ENCODE data around the gene BNIP2. TPM values are rescaled to one million over a fixed set of nuclear protein-coding genes. Genes with fewer than 3 reads are reported as not detected.
A peak's percentile ranks its signal among the peaks of the same experiment; 100 is the strongest.
"Not testable (repeated sequence)": the region's sequence is repeated elsewhere in the genome, so short reads cannot be mapped to it uniquely, and the experiment has no call there.

Gene BNIP2, protein sequence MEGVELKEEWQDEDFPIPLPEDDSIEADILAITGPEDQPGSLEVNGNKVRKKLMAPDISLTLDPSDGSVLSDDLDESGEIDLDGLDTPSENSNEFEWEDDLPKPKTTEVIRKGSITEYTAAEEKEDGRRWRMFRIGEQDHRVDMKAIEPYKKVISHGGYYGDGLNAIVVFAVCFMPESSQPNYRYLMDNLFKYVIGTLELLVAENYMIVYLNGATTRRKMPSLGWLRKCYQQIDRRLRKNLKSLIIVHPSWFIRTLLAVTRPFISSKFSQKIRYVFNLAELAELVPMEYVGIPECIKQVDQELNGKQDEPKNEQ
- 10 to 100 TPM; 65.3 to 89.3 (median 78.8) TPM for polyA plus RNA-seq (ENCODE audit: insufficient read length in 4 of 4)

GRCh38 chr15:59688782-59689625 lies at the start of gene BNIP2:
Gene BNIP2 (minus strand): TSS chr15:59689320. CDS start chr15:59682457, 6,863 bp downstream.
- DNase-seq (ENCODE audit: low read depth in 4 of 4, low spot score in 3 of 4), result peak; percentile 94 to 97 (median 96)

GRCh38 chr15:59738676-59739075 lies 49.6 kb upstream of the BNIP2 start:
- no peak for DNase-seq (ENCODE audit: low read depth in 4 of 4, low spot score in 3 of 4)

- DNase-seq (ENCODE audit: low read depth in 4 of 4, low spot score in 3 of 4), result no peak
Observed at GRCh38 chr15:59736181-59736580, 47.1 kb upstream of the BNIP2 start.

- no peak for DNase-seq (ENCODE audit: low read depth in 4 of 4, low spot score in 3 of 4)
Observed at GRCh38 chr15:59725151-59725486, 36.0 kb upstream of the BNIP2 start.

GRCh38 chr15:59723687-59724346 lies 34.7 kb upstream of the BNIP2 start:
- no peak for DNase-seq (ENCODE audit: low read depth in 4 of 4, low spot score in 3 of 4)

DNA sequence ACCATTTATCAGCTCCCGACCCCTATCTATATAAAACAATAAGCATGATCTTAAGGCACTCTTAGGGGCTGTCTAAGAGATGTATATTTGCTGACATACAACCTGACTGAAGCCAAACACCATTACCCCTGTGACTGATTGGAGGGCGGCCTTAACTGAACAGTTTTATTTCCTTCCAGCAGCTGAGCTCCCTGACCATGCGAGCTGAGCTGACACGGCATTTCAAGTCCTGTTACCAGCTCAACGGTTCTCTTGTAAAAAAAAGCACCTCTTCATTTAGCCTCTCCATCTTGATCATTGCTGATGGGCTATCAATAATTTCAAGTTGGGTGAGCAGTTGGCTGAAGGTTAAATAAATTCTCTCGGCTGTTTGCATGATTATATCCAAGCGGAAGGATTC lies 33.4 kb upstream of the BNIP2 start:
- peak in 1 of 4 donors; percentile 25 for DNase-seq (ENCODE audit: low read depth in 4 of 4, low spot score in 3 of 4)

- no peak for DNase-seq (ENCODE audit: low read depth in 4 of 4, low spot score in 3 of 4)
Observed at GRCh38 chr15:59722037-59722436, 32.9 kb upstream of the BNIP2 start.

DNA sequence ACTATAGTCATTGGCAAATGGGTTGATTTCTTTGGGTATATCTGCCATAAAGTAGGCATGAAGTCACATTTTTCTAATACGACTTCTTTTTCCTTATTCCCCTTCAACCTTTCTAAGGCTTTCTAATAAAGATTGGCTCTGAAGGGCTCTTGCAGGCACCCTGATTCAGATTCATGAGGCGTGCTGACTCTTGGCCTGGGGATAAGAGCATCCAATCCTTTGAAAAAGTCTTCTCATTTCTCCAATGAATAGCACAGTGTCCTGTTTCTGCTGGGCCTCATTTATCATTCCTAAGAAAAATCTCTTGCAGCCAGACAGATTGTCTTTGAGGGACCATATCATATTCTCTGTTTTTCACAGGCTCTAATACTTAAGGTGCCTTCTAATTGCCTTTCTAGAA lies 32.3 kb upstream of the BNIP2 start:
- DNase-seq (ENCODE audit: low read depth in 4 of 4, low spot score in 3 of 4), result no peak

- DNase-seq (ENCODE audit: low read depth in 4 of 4, low spot score in 3 of 4), result no peak
Observed at GRCh38 chr15:59713177-59713576, 24.1 kb upstream of the BNIP2 start.

DNA sequence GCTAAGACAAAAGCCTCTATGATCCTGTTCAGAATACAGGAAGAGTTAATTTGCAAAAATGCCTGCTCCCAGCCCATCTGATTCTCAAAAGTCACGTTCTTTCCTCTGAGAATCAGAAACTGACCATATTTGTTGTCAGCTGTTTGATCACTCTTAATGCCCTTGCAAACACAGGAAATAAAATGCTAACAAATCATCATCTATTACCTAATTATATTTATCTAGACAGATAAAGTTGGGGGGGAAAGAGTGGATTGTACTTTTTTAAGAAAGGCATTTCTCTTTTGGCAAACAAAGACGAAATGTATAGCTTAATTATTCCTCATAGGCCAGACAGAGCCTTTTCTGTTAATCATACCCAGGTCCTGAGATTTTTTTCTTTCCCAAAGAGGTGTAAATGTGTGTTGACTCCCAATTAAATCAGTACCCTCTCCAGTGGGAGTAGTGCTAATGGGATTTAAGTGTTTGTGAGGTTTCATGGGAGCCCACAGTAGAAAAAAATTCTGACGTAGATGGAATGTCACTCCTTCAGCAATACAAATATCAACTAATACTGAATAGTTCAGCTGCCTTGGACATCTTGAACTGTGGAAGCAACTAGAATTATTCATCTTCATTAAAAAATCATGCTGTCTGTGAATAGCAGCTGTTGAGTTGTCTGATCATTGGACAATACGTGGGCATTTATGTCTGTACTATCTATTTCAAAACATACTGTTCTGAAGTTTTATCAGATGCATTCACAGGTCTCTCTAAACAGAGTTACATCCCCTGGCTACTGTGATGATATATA lies 22.5 kb upstream of the BNIP2 start:
- no peak for DNase-seq (ENCODE audit: low read depth in 4 of 4, low spot score in 3 of 4)

DNA sequence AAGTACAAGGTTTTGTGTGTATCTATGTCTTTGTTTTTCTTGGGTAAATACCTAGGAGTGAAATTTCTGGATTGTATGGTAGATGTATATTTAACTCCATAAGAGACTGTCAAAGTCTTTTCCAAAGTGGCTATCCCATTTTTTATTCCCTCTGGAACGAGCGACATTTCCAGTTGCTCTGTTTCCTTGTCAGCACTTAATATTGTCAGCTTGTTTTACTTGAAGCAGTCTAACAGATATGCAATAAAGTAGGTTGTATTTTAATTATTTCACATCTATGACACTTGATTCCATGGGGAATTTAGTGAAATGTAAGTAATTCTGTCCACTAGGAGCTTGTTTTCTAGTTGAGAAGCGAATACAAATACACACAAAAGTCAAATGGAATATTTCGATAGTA lies 18.5 kb upstream of the BNIP2 start:
- no peak for DNase-seq (ENCODE audit: low read depth in 4 of 4, low spot score in 3 of 4)

GRCh38 chr15:59703979-59704796 lies 15.1 kb upstream of the BNIP2 start:
- DNase-seq (ENCODE audit: low read depth in 4 of 4, low spot score in 3 of 4), result no peak

GRCh38 chr15:59702351-59702750 lies 13.2 kb upstream of the BNIP2 start:
- DNase-seq (ENCODE audit: low read depth in 4 of 4, low spot score in 3 of 4), result no peak

DNA sequence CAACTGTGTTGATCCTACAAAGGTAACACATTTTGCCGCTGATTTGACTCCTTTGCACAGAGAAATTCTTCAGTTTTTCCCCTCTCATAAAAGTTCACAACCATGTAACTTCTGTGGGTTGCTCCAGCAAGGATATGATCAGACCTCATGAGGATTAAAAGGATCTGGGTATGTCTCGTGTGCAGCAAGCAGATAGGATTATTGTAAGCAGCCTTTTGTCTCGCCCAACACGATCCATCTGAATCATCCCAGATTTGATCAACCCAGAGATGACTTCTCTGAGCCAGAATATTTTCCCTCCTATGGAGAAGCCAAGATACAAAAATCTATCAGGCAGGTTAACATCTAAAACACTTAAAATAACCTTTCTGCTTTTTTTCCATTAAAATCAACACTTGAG lies 12.8 kb upstream of the BNIP2 start:
- no peak for DNase-seq (ENCODE audit: low read depth in 4 of 4, low spot score in 3 of 4)

DNA sequence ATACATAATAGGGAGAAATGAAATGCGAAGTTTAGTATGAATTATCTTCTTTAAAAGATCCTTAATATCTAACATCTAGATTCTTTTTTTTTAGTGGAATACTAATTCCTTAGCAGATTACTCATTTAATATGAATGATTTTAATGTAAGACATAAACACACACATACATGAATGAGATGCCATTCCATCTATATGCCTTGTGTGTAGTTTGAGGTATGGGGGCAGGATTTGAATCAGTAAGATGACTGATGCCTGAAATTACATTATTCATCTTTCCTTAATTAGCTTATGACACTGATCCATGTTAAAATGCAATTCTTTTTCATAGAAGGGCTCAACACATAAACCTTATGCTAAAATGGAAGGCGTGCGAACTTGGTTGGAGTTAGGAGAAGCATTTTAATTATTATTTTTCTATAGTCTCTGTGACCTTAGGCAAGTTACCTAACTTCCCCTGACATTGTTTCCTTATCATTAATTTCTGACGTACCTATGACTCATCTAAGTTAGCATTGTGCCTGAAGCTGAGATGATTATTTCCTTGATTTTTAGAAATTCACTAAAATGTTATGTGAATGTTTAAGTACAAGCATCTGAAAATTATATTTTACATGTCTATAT lies 10.8 kb upstream of the BNIP2 start:
- no peak for DNase-seq (ENCODE audit: low read depth in 4 of 4, low spot score in 3 of 4)

DNA sequence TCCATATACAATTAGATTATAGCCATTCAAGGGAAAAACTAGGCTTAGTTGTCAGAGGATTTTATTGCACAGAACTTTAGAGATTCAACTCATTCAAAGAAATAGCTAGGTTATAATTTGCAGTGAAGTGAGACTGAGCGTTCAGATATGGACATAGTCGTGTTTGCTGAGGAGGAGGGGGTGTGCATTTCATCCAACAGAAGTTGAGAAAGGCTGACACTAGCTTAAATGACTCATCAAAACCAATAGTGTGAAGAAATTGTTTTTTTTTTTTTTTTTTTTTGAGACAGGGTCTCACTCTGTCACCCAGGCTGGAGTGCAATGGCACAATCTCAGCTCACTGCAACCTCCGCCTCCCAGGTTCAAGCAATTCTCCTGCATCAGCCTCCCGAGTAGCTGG lies 8.9 kb upstream of the BNIP2 start:
- DNase-seq (ENCODE audit: low read depth in 4 of 4, low spot score in 3 of 4), result not testable (repeated sequence)

DNA sequence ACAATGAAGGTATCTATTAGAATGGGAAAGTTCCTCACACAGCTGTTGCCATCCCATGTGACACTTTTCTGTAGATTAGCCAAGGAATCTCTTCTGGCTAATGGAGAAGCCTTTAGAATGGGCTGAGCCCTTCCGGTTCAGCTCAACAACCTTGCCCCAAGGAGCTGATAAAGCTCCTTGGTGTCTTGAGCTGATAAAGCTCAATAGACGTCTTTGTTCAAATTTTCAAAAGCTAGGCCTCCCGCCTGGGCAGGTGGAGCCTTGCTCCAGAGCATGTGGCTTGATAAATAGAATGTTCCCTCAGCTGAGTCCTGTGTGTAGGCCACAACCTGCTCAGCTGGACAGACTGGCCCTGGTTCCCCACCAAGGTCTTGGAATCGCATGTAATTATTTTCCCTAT lies 7.2 kb upstream of the BNIP2 start:
- DNase-seq (ENCODE audit: low read depth in 4 of 4, low spot score in 3 of 4), result no peak

- no peak for DNase-seq (ENCODE audit: low read depth in 4 of 4, low spot score in 3 of 4)
Observed at GRCh38 chr15:59694779-59695178, 5.7 kb upstream of the BNIP2 start.

DNA sequence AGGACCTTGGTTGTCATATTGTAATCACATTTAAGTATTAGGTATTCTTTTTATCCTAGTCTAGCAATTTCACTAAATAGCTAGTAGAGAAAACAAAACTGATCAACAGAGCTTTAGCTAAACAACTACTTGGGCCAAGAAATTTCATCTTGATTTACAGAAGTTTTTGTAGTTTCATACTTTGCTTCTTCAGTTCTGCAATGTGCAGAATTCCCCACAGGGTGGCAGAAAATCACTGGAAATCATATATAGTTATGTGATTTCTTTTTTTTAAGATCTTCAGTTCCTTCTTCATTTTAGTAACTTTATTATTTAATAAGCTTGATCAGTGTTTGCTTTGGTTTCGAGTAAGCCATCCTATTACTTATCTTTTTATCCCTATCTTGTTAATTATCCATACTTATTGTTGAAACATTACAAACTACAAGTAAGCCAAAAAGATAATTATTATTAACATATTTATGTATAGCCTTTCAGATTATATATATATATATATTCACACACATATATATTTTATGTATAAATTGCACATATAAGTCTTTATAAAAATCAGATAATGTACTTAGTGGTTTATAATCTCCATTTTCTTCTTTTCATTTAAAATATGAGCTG lies 2.2 kb upstream of the BNIP2 start:
- peak; percentile 23 to 33 (median 28) for DNase-seq (ENCODE audit: low read depth in 4 of 4, low spot score in 3 of 4)
